Duodenal mucosa (tissue), 2 donors: ENCODE data around the gene TEDC1.
A peak's percentile ranks its signal among the peaks of the same experiment; 100 is the strongest.

Source experiments
- H3K27ac ChIP-seq: one replicate; pipeline ENCODE4 v1.7.0; 2013; ENCODE audit warnings: low read depth, low read length
- H3K27me3 ChIP-seq, 2 donors: one replicate each; pipeline ENCODE4 v1.7.0; 2013; ENCODE audit warnings: low read length in 2 of 2, control low read depth in 1 of 2; ENCODE audit not compliant: insufficient read depth in 2 of 2, control insufficient read depth in 1 of 2
- H3K36me3 ChIP-seq, 2 donors: one replicate each; pipeline ENCODE4 v1.7.0; 2013; ENCODE audit warnings: low read length in 2 of 2, control low read depth in 1 of 2; ENCODE audit not compliant: insufficient read depth in 2 of 2, control insufficient read depth in 1 of 2
- H3K4me1 ChIP-seq, 2 donors: one replicate each; pipeline ENCODE4 v1.7.0; 2013; ENCODE audit warnings: low read length in 2 of 2, control low read depth in 1 of 2; ENCODE audit not compliant: insufficient read depth in 2 of 2, control insufficient read depth in 1 of 2
- H3K4me3 ChIP-seq, 2 donors: one replicate each; pipeline ENCODE4 v1.7.0; 2013; ENCODE audit warnings: low read length in 2 of 2, low read depth in 1 of 2
- H3K9ac ChIP-seq, 2 donors: one replicate each; pipeline ENCODE4 v1.7.0; 2013; ENCODE audit warnings: low read length in 2 of 2, low read depth in 1 of 2
- H3K9me3 ChIP-seq, 2 donors: one replicate each; pipeline ENCODE4 v1.7.0; 2013; ENCODE audit warnings: low read length in 2 of 2, control low read depth in 1 of 2; ENCODE audit not compliant: control insufficient read depth in 1 of 2

Gene TEDC1

DNA sequence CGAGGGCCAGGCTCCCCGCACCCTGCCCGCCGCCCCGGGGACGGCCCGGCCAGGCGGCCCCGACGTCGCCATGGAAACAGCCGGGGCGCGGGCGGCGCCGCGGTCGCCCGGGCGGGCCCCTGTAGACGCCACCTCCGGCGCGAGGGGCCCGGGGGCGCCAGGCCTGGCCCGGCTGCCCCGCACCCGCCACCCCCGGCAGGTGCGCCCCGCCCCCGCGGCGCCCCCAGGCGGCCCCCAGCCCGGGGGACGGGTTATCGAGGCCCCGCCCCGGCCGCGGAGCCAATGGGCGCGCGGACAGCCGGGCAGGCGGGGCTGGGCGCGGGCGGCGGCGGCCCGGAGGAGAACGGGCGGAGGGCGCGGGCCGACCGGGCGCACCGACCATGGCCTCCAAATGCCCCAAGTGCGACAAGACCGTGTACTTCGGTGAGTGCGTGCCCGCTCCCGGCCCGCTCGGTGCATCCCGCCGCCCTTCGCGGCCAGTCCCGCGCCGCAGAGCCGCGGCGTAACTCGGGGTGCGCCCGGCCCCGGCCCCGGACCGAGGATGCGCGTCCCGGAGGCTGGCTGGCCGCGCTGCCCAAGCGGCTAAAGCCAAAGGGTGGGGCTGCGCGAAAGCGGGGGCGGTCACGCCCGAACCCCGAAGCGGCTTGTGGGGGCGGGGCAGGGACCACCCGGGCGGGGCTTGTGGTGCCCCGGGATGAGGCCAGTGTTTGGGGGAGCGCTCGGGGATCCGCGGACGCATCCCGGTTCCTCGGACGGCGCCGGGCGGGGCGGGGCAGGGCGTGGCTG is 16.4 kb upstream of the TEDC1 start, which contains the start of gene CRIP2:
CRIP2 (plus strand) TSS at position 339 of the 786 bp plus-strand sequence; CDS start at position 381, 42 bp downstream.
- H3K4me1 ChIP-seq = peaks cover 23 to 35% of the 10 kb centered on the region in 2 donors
- H3K9me3 ChIP-seq = no peaks in the 10 kb centered on the region
- H3K27ac ChIP-seq = peak within 1 kb of the TSS; percentile 85
- H3K9ac ChIP-seq = peak within 1 kb of the TSS; percentile 32 to 33
- H3K4me3 ChIP-seq = peak within 1 kb of the TSS; percentile 59 to 62
- peaks cover 35 to 37% of the 10 kb centered on the region in 2 donors for H3K27me3 ChIP-seq
- H3K36me3 ChIP-seq = no peaks in the 10 kb centered on the region

DNA sequence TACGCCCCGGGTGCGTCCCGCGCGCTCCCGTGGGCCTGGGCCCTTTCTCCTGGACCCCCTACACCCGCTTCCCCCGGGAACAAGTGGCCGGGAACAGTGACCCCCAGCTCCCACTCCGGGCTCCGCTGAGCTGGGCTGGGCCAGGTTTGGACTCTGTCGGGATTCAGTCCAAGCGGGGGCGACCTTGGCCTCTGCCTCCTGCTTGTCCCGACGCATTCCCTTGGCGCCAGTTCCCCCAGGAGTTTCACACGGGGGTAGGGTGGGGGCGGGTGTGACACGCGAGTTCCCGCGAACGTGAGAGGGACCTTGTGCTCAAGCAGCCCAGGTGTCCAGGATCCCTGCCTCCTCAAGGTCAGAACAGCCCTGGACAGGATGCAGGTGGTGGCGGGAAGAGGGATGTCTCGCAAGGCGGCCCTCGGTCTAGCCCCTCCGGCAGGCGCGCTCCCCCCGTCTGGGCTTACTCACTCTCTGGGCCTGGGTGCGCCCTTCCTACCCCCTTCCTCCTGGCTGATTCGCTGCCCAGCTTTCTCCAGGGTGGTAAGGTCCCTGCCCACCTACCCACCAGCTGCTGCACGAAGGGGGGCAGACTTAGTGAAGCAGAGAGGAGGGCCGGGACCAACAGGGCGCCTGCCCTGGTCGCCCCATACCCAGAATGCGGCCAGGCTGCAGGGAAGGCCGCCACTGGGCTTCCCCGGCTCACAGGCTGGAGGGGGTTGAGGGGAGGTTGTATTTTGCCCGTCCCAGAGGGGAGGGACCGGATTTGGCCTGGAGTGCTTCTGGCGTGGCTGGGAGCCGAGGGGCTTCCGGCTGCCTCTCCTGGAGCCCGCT is 15.6 kb upstream of the TEDC1 start:
- Histone ChIP-seq H3K27ac (peak overlapping the region; percentile 85), H3K4me3 (peak overlapping the region; percentile 59 to 62), H3K9me3 (no peaks in the 10 kb centered on the region), H3K36me3 (no peaks in the 10 kb centered on the region), H3K9ac (peak overlapping the region in 1 of 2 donors; percentile 33), H3K27me3 (peaks cover 41 to 43% of the 10 kb centered on the region in 2 donors), H3K4me1 (peaks cover 23 to 40% of the 10 kb centered on the region in 2 donors)

DNA sequence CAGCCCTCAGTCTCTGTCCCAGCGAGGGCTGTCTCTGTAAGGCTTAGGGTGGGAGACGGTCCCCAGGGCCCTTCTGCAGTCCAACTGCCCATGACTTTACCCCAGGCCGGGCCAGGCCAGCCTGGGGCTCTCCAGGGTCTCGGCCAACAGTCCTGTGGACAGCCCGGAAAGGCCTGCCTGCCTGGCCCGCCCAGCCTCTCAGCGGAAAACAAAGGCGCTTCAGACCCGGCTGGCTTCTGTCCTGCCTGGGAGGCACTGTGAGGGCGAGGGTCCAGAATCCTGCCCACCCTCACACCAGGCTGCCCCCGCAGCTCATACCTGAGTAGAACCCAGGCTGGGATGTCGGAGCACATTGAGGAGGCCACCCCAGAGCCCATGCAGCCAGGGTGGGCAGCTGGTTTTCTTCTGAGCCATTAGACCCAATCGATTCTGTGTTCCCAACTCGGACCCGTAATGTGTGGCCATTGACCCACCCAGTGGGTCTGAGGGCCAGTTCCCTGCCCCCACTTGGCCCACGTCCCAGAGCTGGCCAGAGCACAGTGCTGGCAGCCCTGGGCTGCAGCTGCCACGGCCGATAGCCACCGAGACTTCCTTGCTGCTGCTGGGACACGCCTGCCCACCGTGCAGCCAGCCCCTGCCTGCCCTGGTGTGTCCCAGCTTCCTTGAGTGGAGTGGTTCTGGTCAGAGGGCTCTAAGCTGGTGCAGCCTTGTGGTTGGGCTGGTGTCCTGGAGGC is 14.8 kb upstream of the TEDC1 start:
- Histone ChIP-seq H3K27me3 (peaks cover 41 to 43% of the 10 kb centered on the region in 2 donors), H3K27ac (peak overlapping the region; percentile 85), H3K4me1 (peaks cover 31 to 48% of the 10 kb centered on the region in 2 donors), H3K9ac (peak overlapping the region in 1 of 2 donors; percentile 33), H3K4me3 (peak overlapping the region; percentile 59 to 62), H3K9me3 (no peaks in the 10 kb centered on the region), H3K36me3 (no peaks in the 10 kb centered on the region)

DNA sequence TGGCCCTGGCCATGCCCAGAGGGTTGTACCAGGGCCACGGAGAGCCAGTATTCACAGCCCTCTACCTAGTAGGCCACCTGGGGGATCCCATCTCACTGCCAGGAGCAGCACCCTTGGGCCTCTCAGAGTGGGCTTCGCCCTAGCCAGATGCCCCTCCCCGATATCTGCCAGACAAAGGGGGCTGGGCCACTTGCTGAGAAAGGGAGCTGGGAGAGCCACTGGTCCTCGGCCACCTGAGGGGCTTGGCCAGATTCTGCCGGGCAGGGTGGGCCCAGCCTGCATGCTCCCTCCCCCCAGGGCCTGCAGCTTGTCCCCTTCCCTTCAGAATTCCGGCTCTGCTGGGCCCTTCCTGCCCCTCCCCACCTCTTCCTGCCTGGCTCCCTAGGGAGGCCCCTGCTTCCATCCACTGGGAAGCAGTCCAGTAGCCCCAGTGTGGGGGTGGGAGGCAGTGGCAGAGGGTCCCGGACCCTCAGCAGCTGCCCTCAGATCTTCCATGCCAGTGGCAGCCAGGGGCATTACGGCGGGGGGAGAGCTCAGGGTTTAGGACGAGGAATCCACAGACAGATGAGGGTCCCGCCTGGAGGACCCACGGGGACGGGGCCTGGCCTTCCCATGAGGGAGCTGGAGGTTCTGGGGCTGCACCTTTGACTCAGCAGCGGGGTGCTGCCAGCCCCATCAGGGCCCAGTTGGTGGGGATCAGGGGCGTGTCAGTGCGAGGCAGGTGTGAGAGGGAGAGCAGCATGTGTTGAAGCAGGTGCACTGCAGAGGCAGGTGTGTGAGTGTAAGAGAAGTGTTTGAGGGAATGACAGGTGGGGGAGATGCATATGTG is 14.0 kb upstream of the TEDC1 start:
- Histone ChIP-seq H3K9me3 (no peaks in the 10 kb centered on the region), H3K9ac (no peak overlapping the region), H3K4me1 (peaks cover 33 to 52% of the 10 kb centered on the region in 2 donors), H3K27me3 (peaks cover 41 to 43% of the 10 kb centered on the region in 2 donors), H3K36me3 (no peaks in the 10 kb centered on the region), H3K4me3 (peak overlapping the region; percentile 59 to 62), H3K27ac (no peak overlapping the region)

DNA sequence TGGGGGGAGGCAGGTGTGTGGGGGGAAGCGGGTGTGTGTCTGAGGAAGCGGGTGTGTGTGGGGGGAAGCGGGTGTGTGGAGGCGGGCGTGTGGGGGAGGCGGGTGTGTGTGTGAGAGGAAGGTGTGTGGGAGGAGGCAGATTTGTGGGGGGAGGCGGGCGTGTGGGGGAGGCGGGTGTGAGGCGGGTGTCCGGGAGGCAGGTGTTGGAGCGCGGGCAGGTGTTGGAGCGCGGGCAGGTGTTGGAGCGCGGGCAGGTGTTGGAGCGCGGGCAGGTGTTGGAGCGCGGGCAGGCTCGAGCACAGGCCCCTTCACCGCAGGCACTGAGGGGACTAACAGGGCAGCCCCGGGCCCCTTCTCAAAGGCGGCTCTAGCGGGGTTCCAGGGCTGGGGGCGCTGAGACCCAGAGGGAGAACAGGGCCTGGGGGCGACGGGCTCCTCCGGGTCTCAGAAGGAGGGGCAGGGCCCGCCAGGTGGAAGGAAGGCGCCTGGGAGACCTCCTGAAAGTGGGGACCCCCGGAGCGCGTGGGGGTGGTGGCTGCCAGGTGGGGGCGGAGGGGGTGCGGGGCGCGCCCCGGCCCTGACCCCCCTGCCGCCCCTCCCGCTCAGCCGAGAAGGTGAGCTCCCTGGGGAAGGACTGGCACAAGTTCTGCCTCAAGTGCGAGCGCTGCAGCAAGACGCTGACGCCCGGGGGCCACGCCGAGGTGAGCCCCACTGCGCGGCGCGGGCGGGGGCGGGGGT is 13.2 kb upstream of the TEDC1 start:
- Histone ChIP-seq H3K4me3 (no peak overlapping the region), H3K9me3 (no peaks in the 10 kb centered on the region), H3K36me3 (no peaks in the 10 kb centered on the region), H3K27ac (no peak overlapping the region), H3K4me1 (peaks cover 38 to 54% of the 10 kb centered on the region in 2 donors), H3K27me3 (peaks cover 41 to 43% of the 10 kb centered on the region in 2 donors), H3K9ac (no peak overlapping the region)

DNA sequence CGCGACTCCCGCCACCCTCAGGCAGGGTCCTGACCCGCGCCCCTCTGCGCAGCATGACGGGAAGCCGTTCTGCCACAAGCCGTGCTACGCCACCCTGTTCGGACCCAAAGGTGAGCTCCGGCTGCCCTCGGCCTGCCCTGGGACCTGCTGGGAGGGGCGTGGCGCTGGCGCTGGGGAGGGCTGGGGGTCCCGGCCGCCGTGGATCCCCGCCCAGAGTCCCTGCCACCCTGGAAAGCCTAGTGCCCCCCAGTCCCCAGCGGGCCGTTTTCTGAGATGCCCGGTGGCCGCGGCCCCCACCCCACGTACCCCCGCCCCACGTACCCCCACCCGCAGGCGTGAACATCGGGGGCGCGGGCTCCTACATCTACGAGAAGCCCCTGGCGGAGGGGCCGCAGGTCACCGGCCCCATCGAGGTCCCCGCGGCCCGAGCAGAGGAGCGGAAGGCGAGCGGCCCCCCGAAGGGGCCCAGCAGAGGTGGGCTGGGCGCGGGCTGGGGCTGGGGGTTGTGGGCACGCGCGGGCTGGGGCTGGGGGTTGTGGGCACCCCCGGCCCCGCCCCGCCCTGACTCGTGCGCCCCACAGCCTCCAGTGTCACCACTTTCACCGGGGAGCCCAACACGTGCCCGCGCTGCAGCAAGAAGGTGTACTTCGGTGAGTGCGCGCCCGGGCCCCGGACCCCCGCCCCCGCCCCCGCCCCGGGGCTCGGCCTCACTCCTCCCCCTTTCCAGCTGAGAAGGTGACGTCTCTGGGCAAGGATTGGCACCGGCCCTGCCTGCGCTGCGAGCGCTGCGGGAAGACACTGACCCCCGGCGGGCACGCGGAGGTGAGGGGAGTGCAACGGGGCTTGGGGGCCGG is 12.4 kb upstream of the TEDC1 start:
- H3K27ac ChIP-seq = no peak overlapping the region
- peaks cover 40 to 57% of the 10 kb centered on the region in 2 donors for H3K4me1 ChIP-seq
- H3K9me3 ChIP-seq = no peaks in the 10 kb centered on the region
- H3K4me3 ChIP-seq = no peak overlapping the region
- H3K36me3 ChIP-seq = no peaks in the 10 kb centered on the region
- H3K9ac ChIP-seq = no peak overlapping the region
- H3K27me3 ChIP-seq = peaks cover 38 to 43% of the 10 kb centered on the region in 2 donors

DNA sequence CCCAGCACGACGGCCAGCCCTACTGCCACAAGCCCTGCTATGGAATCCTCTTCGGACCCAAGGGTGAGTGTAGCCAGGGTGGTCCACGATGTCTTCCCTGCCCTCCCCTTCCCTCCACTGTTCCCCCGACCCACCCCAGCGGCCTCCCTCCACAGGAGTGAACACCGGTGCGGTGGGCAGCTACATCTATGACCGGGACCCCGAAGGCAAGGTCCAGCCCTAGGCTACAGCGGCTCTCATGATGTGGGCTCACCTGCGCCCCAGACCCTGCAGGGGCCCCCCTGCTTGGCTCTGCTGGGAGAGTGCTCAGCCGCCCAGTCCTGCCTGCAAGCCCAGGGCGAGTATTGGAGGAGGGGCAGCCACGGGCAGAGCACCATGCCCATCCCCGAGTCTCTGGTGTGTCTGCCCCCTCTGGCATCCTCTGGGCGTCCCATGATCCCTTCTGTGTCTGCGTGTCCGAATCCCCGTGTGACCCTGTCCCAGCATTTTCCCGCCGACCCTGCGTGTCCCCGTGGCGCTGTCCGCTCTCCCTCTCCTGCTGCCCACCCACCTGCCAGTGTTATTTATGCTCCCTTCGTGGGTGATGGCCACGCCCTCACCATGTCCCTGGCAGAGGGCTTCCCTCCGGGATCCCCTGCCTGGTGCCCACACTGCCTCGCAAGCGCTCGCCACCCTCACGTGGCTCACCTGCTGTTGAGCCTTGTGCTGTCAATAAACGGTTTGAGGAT is 11.5 kb upstream of the TEDC1 start:
- H3K4me3 ChIP-seq = no peak overlapping the region
- no peaks in the 10 kb centered on the region for H3K9me3 ChIP-seq
- H3K27me3 ChIP-seq = peaks cover 35 to 43% of the 10 kb centered on the region in 2 donors
- peaks cover 46 to 64% of the 10 kb centered on the region in 2 donors for H3K4me1 ChIP-seq
- H3K27ac ChIP-seq = no peak overlapping the region
- no peaks in the 10 kb centered on the region for H3K36me3 ChIP-seq
- H3K9ac ChIP-seq = no peak overlapping the region

DNA sequence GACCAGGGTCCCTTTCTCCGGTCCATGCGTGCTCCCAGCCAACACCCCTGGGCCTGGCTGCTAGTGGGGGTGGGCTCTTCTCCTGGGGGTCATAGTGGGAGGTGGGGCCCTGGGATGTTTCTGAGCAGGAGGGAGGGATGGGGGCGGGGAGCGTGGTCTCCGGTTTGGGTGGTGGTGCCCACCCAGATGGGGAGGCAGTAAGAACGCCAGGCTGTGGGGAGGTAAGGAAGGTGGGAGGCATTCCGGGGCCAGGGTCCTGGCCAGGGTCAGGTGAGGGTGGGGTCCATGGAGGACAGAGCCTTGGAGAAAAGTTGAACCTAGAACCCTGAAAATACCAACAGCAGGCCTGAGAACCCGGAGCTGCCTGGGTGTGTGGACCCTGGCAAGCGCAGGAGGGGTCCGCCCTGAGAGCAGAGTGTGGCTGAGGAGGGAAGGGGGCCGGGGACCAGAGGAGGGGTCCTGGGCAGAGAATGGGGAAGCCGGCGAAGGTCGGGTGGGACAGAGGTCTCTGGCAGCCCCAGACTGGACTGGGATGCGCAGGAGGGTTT is 10.8 kb upstream of the TEDC1 start:
- H3K9me3 ChIP-seq = no peaks in the 10 kb centered on the region
- H3K36me3 ChIP-seq = no peaks in the 10 kb centered on the region
- peak overlapping the region in 1 of 2 donors; percentile 74 for H3K9ac ChIP-seq
- H3K27me3 ChIP-seq = peaks cover 33 to 37% of the 10 kb centered on the region in 2 donors
- no peak overlapping the region for H3K4me3 ChIP-seq
- H3K4me1 ChIP-seq = peaks cover 51 to 69% of the 10 kb centered on the region in 2 donors
- H3K27ac ChIP-seq = peak overlapping the region; percentile 97
